Right lobe of liver (tissue), 4 donors: ENCODE results near the gene CRB1.

Source experiments
- CTCF ChIP-seq, 4 donors: fragments of 200-600 bp in 3 of 4; fragments of 450-650 bp in 1 of 4; IDR thresholded peaks; one replicate each; pipeline versions ENCODE4 v1.5.1 to v1.8.0; 2016 to 2022; ENCODE audit warnings: antibody characterized with exemption in 4 of 4, mild to moderate bottlenecking in 2 of 4
- POLR2A ChIP-seq: fragments of 450-650 bp; IDR thresholded peaks from one replicate; pipeline ENCODE4 v1.6.1; 2017; ENCODE audit warnings: antibody characterized with exemption, mild to moderate bottlenecking
- donor health status: DM: no; HTN: no; CAD: no.
- donor health status: DM: no; HTN: no; CAD: no.
- donor health status: DM: no; HTN: yes; CAD: no.

GRCh38 chr1:197470330-197470729 lies 202.3 kb downstream of the CRB1 start:
- TF ChIP-seq CTCF (IDR thresholded peaks at IDR 0.05) (no peak), POLR2A (no peak)
